B cell (primary cell): ENCODE data around the gene PGA5. TPM values are rescaled to one million over a fixed set of nuclear protein-coding genes. Genes with fewer than 3 reads are reported as not detected.
"Not testable (repeated sequence)": the region's sequence is repeated elsewhere in the genome, so short reads cannot be mapped to it uniquely, and the experiment has no call there.

Source experiments
- ATAC-seq: fragments of 200-7000 bp; cut with Tn5 transposase; one replicate; pipeline ENCODE4 v1.10.0; 2021; ENCODE audit warnings: low read depth, mild to moderate bottlenecking, moderate number of reproducible peaks, moderate library complexity
- CTCF ChIA-PET: fragments of 350-600 bp; sonication (Branson Sonifier 250); formaldehyde crosslinking; loops from one replicate; lab custom pipeline; 2021; ENCODE audit warnings: antibody characterized with exemption, inconsistent platforms; lab: Charles Lee
- POLR2A ChIA-PET: fragments of 350-600 bp; sonication (Branson Sonifier 250); formaldehyde crosslinking; loops from one replicate; lab custom pipeline; 2021; ENCODE audit warnings: antibody characterized with exemption; lab: Charles Lee
- DNase-seq: peaks from one replicate; pipeline ENCODE4 v3.0.0; 2013
- H2AFZ ChIP-seq: 2 replicates; pipeline ENCODE4 v1.6.1; 2012; ENCODE audit warnings: mild to moderate bottlenecking, low read depth, low read length; ENCODE audit not compliant: insufficient read depth, poor library complexity, severe bottlenecking
- H3K27ac ChIP-seq, 2 donors: 1 replicate in 1 of 2; 2 replicates in 1 of 2; pipeline ENCODE4 v1.5.1; 2012 to 2013; ENCODE audit warnings: low read length in 2 of 2, mild to moderate bottlenecking in 2 of 2, moderate library complexity in 1 of 2
- H3K27me3 ChIP-seq, 4 experiments: fragments of 200-600 bp in 1 of 4; sonication (generic) in 1 of 4; replicated peaks in 1 of 4; 1 replicate in 2 of 4; 2 replicates in 2 of 4; pipeline versions ENCODE4 v1.6.1 to v1.7.0; 2013 to 2016; ENCODE audit warnings: low read length in 3 of 4, mild to moderate bottlenecking in 2 of 4, mixed read lengths in 1 of 4, moderate library complexity in 1 of 4; ENCODE audit not compliant: insufficient read depth in 4 of 4, control insufficient read depth in 3 of 4; ENCODE audit errors: control extremely low read depth in 1 of 4
- H3K36me3 ChIP-seq, 2 experiments: replicated peaks in 1 of 2; 1 replicate in 1 of 2; 2 replicates in 1 of 2; pipeline versions ENCODE4 v1.6.1 to v1.7.1; 2013; ENCODE audit warnings: low read length in 1 of 2; ENCODE audit not compliant: insufficient read depth in 2 of 2, control insufficient read depth in 1 of 2; ENCODE audit errors: control extremely low read depth in 1 of 2, extremely low read depth in 1 of 2
- H3K4me1 ChIP-seq, 2 donors: fragments of 200-600 bp in 1 of 2; sonication (generic) in 1 of 2; 1 replicate in 1 of 2; 2 replicates in 1 of 2; pipeline versions ENCODE4 v1.5.1 to v1.6.1; 2013 to 2017; ENCODE audit warnings: low read length in 2 of 2; ENCODE audit not compliant: control insufficient read depth in 2 of 2, insufficient read depth in 2 of 2
- H3K4me2 ChIP-seq: replicated peaks from 2 replicates; pipeline ENCODE3; 2012; ENCODE audit warnings: mild to moderate bottlenecking, low read depth, low read length; ENCODE audit not compliant: poor library complexity, severe bottlenecking
- H3K4me3 ChIP-seq, 5 experiments: fragments of 200-600 bp in 1 of 5; sonication (generic) in 1 of 5; 1 replicate in 3 of 5; 2 replicates in 2 of 5; pipeline versions ENCODE4 v1.5.1 to v1.7.0; 2011 to 2016; ENCODE audit warnings: low read length in 4 of 5, mild to moderate bottlenecking in 4 of 5, low read depth in 2 of 5, control low read depth in 1 of 5, moderate library complexity in 1 of 5; ENCODE audit not compliant: insufficient read depth in 1 of 5; ENCODE audit errors: control extremely low read depth in 1 of 5, extremely low read depth in 1 of 5
- H3K79me2 ChIP-seq: fragments of 200-600 bp; sonication (generic); one replicate; pipeline ENCODE4 v1.6.0; 2016; ENCODE audit warnings: low read length; ENCODE audit not compliant: control insufficient read depth, insufficient read depth
- H3K9ac ChIP-seq: fragments of 200-600 bp; sonication (generic); 2 replicates; pipeline ENCODE4 v1.6.1; 2017; ENCODE audit warnings: mild to moderate bottlenecking, low read length, moderate library complexity
- H3K9me3 ChIP-seq, 3 donors: one replicate each; pipeline versions ENCODE4 v1.6.1 to v1.7.1; 2013; ENCODE audit warnings: low read length in 2 of 3; ENCODE audit not compliant: control insufficient read depth in 2 of 3, insufficient read depth in 1 of 3; ENCODE audit errors: control extremely low read depth in 1 of 3
- H4K20me1 ChIP-seq: 2 replicates; pipeline ENCODE4 v1.6.0; 2012; ENCODE audit warnings: mild to moderate bottlenecking, low read length; ENCODE audit not compliant: insufficient read depth, control insufficient read depth, poor library complexity, severe bottlenecking
- H3K27ac Mint-ChIP-seq: one replicate; pipeline ENCODE4 v1.8.0; 2021; ENCODE audit warnings: mixed read lengths
- H3K27me3 Mint-ChIP-seq: one replicate; pipeline ENCODE4 v1.8.0; 2021; ENCODE audit warnings: mixed read lengths
- H3K4me1 Mint-ChIP-seq: one replicate; pipeline ENCODE4 v1.8.0; 2021; ENCODE audit warnings: mixed read lengths
- H3K4me3 Mint-ChIP-seq: one replicate; pipeline ENCODE4 v1.8.0; 2021; ENCODE audit warnings: mixed read lengths
- H3K9me3 Mint-ChIP-seq: one replicate; pipeline ENCODE4 v1.8.0; 2022; ENCODE audit warnings: mixed read lengths; ENCODE audit not compliant: insufficient read depth
- EZH2 ChIP-seq: IDR thresholded peaks from 2 replicates; pipeline ENCODE4 v1.6.1; 2012; ENCODE audit warnings: borderline replicate concordance, low read depth, mild to moderate bottlenecking, moderate library complexity, low read length; ENCODE audit not compliant: insufficient read depth, poor library complexity, severe bottlenecking
- WGBS: methylation state at CpG from one replicate; pipeline ENCODE4 v1.1.5; 2013; ENCODE audit warnings: missing lambda C conversion rate; ENCODE audit not compliant: insufficient coverage; 5-methylcytosine and 5-hydroxymethylcytosine counted together
- intact Hi-C: fragments of 100-400 bp; cut with micrococcal nuclease; formaldehyde crosslinking; loops from one replicate; pipeline ENCODE4 v1.10.0; 2022
- polyA plus RNA-seq: library from polyadenylated mRNA; depleted of rRNA; stranded (reverse); fragments of >200 nt; gene quantifications from 2 replicates; pipeline ENCODE4 v1.2.3, GENCODE V29; 2012
- total RNA-seq, 2 donors: library from RNA; stranded (reverse); fragments of 120-200 nt in 1 of 2; gene quantifications; 1 replicate in 1 of 2; 2 replicates in 1 of 2; pipeline versions ENCODE4 v1.2.3 to v1.2.4, GENCODE V29; 2013 to 2022
- TF ChIP-seq, protein P1 (sequence below): fragments of 200-600 bp; IDR thresholded peaks from one replicate; pipeline ENCODE4 v1.8.0; 2022; ENCODE audit warnings: antibody characterized with exemption, mild to moderate bottlenecking

Gene PGA5
- total and polyA plus RNA-seq, 2 donors (not counting 1 experiment from before 2014, with no cell fraction given), result not detected

DNA sequence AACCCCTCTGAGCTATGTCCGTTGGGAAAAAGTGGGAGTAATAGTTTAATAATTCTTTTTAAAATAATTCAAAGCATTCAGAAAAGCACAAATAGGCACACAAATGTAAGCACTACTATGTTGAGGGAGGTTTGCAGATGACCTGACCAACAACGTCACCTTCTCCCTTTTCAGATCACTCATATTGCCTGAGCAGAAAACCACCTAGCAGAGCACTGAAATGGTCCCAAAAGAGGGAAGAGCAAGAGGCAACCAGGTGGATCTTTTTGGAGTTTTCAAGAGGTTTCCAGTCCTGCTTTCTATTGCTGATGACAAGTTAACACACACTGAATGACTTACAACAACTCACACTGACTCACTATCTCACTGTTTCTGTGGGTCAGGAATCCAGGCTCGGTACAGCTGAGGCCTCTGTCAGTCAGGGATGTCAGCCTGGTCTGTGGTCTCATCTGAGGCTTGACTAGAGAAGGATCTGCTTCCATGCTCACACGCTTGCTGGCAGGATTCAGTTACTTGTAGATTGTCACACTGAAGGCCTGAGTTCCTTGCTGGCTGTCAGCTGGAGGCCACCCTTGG is 41.9 kb upstream of the PGA5 start:
- H3K36me3 ChIP-seq, result no peaks in the 10 kb centered on the region
- intact Hi-C loops, result no loop called here
- H3K4me3 ChIP-seq, result no peak overlapping the region
- H3K4me3 Mint-ChIP-seq, result no peak overlapping the region
- H3K79me2 ChIP-seq, result no peaks in the 10 kb centered on the region
- peaks cover 32% of the 10 kb centered on the region for H3K27me3 Mint-ChIP-seq
- ATAC-seq (no peak), DNase-seq (no peak)
- 100% methylated on average over 1 of the region's 4 CpGs for WGBS
- no peak overlapping the region for H3K27ac ChIP-seq
- H4K20me1 ChIP-seq, result no peaks in the 10 kb centered on the region
- no peaks in the 10 kb centered on the region for H3K9me3 Mint-ChIP-seq
- H3K9ac ChIP-seq, result no peak overlapping the region
- no peak overlapping the region for H3K4me2 ChIP-seq
- H2AFZ ChIP-seq, result no peak overlapping the region
- CTCF ChIA-PET, result no interaction called here
- H3K9me3 ChIP-seq, result no peaks in the 10 kb centered on the region
- POLR2A ChIA-PET, result no interaction called here
- TF ChIP-seq EZH2, result no peak
- TF ChIP-seq, protein P1, sequence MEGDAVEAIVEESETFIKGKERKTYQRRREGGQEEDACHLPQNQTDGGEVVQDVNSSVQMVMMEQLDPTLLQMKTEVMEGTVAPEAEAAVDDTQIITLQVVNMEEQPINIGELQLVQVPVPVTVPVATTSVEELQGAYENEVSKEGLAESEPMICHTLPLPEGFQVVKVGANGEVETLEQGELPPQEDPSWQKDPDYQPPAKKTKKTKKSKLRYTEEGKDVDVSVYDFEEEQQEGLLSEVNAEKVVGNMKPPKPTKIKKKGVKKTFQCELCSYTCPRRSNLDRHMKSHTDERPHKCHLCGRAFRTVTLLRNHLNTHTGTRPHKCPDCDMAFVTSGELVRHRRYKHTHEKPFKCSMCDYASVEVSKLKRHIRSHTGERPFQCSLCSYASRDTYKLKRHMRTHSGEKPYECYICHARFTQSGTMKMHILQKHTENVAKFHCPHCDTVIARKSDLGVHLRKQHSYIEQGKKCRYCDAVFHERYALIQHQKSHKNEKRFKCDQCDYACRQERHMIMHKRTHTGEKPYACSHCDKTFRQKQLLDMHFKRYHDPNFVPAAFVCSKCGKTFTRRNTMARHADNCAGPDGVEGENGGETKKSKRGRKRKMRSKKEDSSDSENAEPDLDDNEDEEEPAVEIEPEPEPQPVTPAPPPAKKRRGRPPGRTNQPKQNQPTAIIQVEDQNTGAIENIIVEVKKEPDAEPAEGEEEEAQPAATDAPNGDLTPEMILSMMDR, result no peak
- no peaks in the 10 kb centered on the region for H3K4me1 ChIP-seq
- no peak overlapping the region for H3K27ac Mint-ChIP-seq
- no peaks in the 10 kb centered on the region for H3K4me1 Mint-ChIP-seq
- peaks cover 0 to 3% (median 0%) of the 10 kb centered on the region in 4 experiments for H3K27me3 ChIP-seq

GRCh38 chr11:61201476-61201875 is 39.5 kb upstream of the PGA5 start:
- H3K4me3 ChIP-seq, result no peak overlapping the region
- no peak overlapping the region for H2AFZ ChIP-seq
- H3K27me3 ChIP-seq, result peaks cover 0 to 3% (median 0%) of the 10 kb centered on the region in 4 experiments
- no peak overlapping the region for H3K27ac ChIP-seq
- Mint-ChIP-seq H3K4me1 (no peaks in the 10 kb centered on the region), H3K4me3 (no peak overlapping the region), H3K9me3 (no peaks in the 10 kb centered on the region), H3K27ac (no peak overlapping the region), H3K27me3 (peaks cover 26% of the 10 kb centered on the region)
- H3K36me3 ChIP-seq, result no peaks in the 10 kb centered on the region
- ATAC-seq, result no peak
- H3K4me1 ChIP-seq, result no peaks in the 10 kb centered on the region
- ChIA-PET POLR2A (interaction anchor here (0.7 kb wide), 1 partner anchor 424 kb away, joined by 8 read pairs; no protein-coding TSS in a partner anchor), CTCF (interaction anchor here (0.6 kb wide), 2 partner anchors 92 to 816 kb away, joined by 3 read pairs; no protein-coding TSS in a partner anchor)
- no peak for DNase-seq
- intact Hi-C loops, result no loop called here
- no peaks in the 10 kb centered on the region for H3K79me2 ChIP-seq
- TF ChIP-seq, protein P1, result no peak
- no peak for TF ChIP-seq EZH2
- no peak overlapping the region for H3K4me2 ChIP-seq
- no peaks in the 10 kb centered on the region for H3K9me3 ChIP-seq
- H3K9ac ChIP-seq, result no peak overlapping the region
- no peaks in the 10 kb centered on the region for H4K20me1 ChIP-seq
- 94% methylated on average over 13 of the region's 14 CpGs for WGBS

GRCh38 chr11:61202950-61203746 is 37.8 kb upstream of the PGA5 start, which contains the start of gene PGA3:
TSS of gene PGA3 (plus strand) at chr11:61203515. CDS start at chr11:61203565, 50 bp downstream.
- H3K27ac ChIP-seq, H3K4me1 Mint-ChIP-seq, H2AFZ ChIP-seq, H3K4me3 Mint-ChIP-seq, H3K27me3 ChIP-seq, H3K79me2 ChIP-seq, ATAC-seq, CTCF ChIA-PET, H3K36me3 ChIP-seq, intact Hi-C loops, H3K27ac Mint-ChIP-seq, DNase-seq, H3K4me2 ChIP-seq, H3K9me3 ChIP-seq, H4K20me1 ChIP-seq, H3K4me3 ChIP-seq, POLR2A ChIA-PET, H3K4me1 ChIP-seq, H3K9ac ChIP-seq, H3K9me3 Mint-ChIP-seq: not testable (repeated sequence)
- peaks cover 22% of the 10 kb centered on the region for H3K27me3 Mint-ChIP-seq
- WGBS, result no CpG with 5 or more reads among the region's 18 CpGs
